GM18499 (cell line): Measurements from ENCODE around the gene CSKMT.
"Not testable (repeated sequence)": the region's sequence is repeated elsewhere in the genome, so short reads cannot be mapped to it uniquely, and the experiment has no call there.

Source experiments
- ATAC-seq: cut with Tn5 transposase; IDR thresholded peaks from one replicate; pipeline ENCODE4 v1.9.1; 2021; ENCODE audit warnings: moderate number of reproducible peaks; ENCODE audit not compliant: insufficient read depth, unreplicated experiment

Gene CSKMT

GRCh38 chr11:62682518-62682917 lies 17.4 kb downstream of the CSKMT start:
- no peak for ATAC-seq

- no peak for ATAC-seq
These were observed 22.6 kb downstream of the CSKMT start for GRCh38 chr11:62687508-62688396.

- no peak for ATAC-seq
These were observed 23.4 kb downstream of the CSKMT start for GRCh38 chr11:62688491-62688890.

- ATAC-seq = no peak
These were observed 24.5 kb downstream of the CSKMT start, which contains the start of gene LRRN4CL for GRCh38 chr11:62689421-62690183. LRRN4CL (minus strand) TSS chr11:62689530; CDS start chr11:62688508, 1,022 bp downstream.

GRCh38 chr11:62693624-62694023 lies 28.5 kb downstream of the CSKMT start:
- ATAC-seq = not testable (repeated sequence)

- ATAC-seq = no peak
These were observed 29.5 kb downstream of the CSKMT start for GRCh38 chr11:62694455-62695167.

GRCh38 chr11:62702246-62702645 lies 37.1 kb downstream of the CSKMT start:
- ATAC-seq = no peak

GRCh38 chr11:62703921-62704320 lies 38.8 kb downstream of the CSKMT start:
- ATAC-seq = not testable (repeated sequence)

- ATAC-seq = no peak
These were observed 40.3 kb downstream of the CSKMT start for GRCh38 chr11:62705413-62705812.

- no peak for ATAC-seq
These were observed 41.1 kb downstream of the CSKMT start for GRCh38 chr11:62705880-62706849.

- ATAC-seq = no peak
These were observed 41.7 kb downstream of the CSKMT start for GRCh38 chr11:62706850-62707247.

- ATAC-seq = no peak
These were observed 42.3 kb downstream of the CSKMT start, which contains the start of the genes BSCL2 and GNG3 for GRCh38 chr11:62707277-62707861. BSCL2 (minus strand) TSS chr11:62707424; CDS start chr11:62707195, 229 bp downstream. GNG3 (plus strand) TSS chr11:62707676; CDS start chr11:62708296, 620 bp downstream.

GRCh38 chr11:62708392-62708791 lies 43.3 kb downstream of the CSKMT start:
- no peak for ATAC-seq

GRCh38 chr11:62708793-62709192 lies 43.7 kb downstream of the CSKMT start:
- ATAC-seq = no peak

- ATAC-seq = peak; percentile 46
These were observed 44.3 kb downstream of the CSKMT start for GRCh38 chr11:62709247-62710000.

GRCh38 chr11:62710001-62710345 lies 44.9 kb downstream of the CSKMT start:
- no peak for ATAC-seq

GRCh38 chr11:62712276-62712812 lies 47.2 kb downstream of the CSKMT start:
- no peak for ATAC-seq

GRCh38 chr11:62712861-62713260 lies 47.7 kb downstream of the CSKMT start:
- no peak for ATAC-seq
